ENCODE measurements around the gene EEFSEC.

Gene EEFSEC

DNA sequence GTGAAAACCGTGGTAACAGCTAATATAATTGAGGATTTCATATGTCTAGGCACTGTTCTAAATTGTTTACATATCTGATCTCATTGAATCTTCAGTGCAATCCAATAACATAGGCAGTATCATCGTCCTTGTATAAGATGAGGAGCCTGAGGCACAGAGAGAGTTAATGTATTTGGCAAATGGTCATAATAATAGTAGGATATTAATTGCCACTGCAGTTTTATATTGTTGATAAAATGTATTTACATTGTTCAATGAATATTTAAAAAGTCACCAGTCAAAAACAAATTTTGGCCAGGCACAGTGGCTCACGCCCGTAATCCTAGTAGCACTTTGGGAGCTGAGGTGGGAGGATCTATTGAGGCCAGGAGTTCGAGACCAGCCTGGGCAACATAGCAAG is 88.5 kb downstream of the EEFSEC start:
- Histone ChIP-seq H2AFZ (ENCODE audit: low read depth, low read length) (no peak overlapping the region), H3K4me1 (ENCODE audit: low read length) (no peaks in the 10 kb centered on the region), H4K20me1 (ENCODE audit: insufficient read depth, low read length) (peaks cover 17% of the 10 kb centered on the region), H3K27ac (ENCODE audit: low read length) (no peak overlapping the region), H3K9me3 (ENCODE audit: insufficient read depth, low read length) (no peaks in the 10 kb centered on the region), H3K9ac (ENCODE audit: low read length) (no peak overlapping the region), H3K4me2 (ENCODE audit: low read length) (no peak overlapping the region), H3K36me3 (replicated peaks; ENCODE audit: low read depth, low read length) (no peaks in the 10 kb centered on the region), H3K79me2 (ENCODE audit: low read length) (no peaks in the 10 kb centered on the region), H3K4me3 (ENCODE audit: low read length) (no peak overlapping the region), H3K27me3 (ENCODE audit: low read depth, low read length) (no peaks in the 10 kb centered on the region)
- TF ChIP-seq EZH2phosphoT487 (IDR thresholded peaks at IDR 0.05; ENCODE audit: low read depth) = no peak

DNA sequence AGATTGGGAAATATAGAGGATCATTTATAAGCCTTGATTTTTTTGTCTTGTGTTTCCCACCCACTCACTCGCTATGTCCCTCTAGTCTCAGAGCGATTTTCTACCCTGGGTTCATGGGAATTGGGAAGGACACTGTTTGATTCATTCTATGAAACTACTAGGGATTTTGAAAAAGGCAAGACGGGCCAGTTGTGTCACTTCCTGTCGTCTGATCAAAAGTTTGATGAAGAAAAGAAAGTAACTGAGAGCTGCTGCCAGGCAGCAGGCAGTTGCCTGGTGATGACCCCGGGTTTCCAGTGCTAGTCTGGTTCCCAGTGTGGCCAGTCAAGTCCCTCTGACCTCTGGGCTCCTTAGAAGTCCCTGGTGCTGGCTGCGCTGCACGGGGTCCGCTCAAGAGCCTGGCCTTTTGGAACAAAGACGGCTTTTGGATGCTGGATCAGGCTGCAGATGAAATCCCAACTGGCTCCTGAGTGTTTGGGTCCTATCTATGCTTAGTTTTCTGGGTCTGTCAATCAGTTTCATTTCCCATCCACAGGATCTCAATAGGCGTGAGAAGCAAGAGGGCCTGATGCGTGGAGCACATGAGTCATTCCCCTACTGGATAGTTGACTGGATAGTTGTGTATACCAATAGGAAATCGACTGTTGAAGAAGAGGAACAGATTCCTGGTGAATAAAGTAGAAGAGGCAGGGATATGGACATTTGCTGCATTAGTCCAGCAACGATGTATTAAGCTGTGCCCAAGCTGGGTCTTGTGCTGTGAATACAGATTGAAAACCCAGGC is 89.7 kb downstream of the EEFSEC start:
- Histone ChIP-seq H3K4me3 (ENCODE audit: low read length) (no peak overlapping the region), H3K4me2 (ENCODE audit: low read length) (no peak overlapping the region), H4K20me1 (ENCODE audit: insufficient read depth, low read length) (peaks cover 14% of the 10 kb centered on the region), H3K27me3 (ENCODE audit: low read depth, low read length) (no peaks in the 10 kb centered on the region), H3K79me2 (ENCODE audit: low read length) (no peaks in the 10 kb centered on the region), H3K9ac (ENCODE audit: low read length) (no peak overlapping the region), H3K9me3 (ENCODE audit: insufficient read depth, low read length) (no peaks in the 10 kb centered on the region), H3K27ac (ENCODE audit: low read length) (no peak overlapping the region), H3K36me3 (replicated peaks; ENCODE audit: low read depth, low read length) (peaks cover 4% of the 10 kb centered on the region), H2AFZ (ENCODE audit: low read depth, low read length) (no peak overlapping the region), H3K4me1 (ENCODE audit: low read length) (no peaks in the 10 kb centered on the region)
- TF ChIP-seq, protein P1, sequence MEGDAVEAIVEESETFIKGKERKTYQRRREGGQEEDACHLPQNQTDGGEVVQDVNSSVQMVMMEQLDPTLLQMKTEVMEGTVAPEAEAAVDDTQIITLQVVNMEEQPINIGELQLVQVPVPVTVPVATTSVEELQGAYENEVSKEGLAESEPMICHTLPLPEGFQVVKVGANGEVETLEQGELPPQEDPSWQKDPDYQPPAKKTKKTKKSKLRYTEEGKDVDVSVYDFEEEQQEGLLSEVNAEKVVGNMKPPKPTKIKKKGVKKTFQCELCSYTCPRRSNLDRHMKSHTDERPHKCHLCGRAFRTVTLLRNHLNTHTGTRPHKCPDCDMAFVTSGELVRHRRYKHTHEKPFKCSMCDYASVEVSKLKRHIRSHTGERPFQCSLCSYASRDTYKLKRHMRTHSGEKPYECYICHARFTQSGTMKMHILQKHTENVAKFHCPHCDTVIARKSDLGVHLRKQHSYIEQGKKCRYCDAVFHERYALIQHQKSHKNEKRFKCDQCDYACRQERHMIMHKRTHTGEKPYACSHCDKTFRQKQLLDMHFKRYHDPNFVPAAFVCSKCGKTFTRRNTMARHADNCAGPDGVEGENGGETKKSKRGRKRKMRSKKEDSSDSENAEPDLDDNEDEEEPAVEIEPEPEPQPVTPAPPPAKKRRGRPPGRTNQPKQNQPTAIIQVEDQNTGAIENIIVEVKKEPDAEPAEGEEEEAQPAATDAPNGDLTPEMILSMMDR (IDR thresholded peaks at IDR 0.05; ENCODE audit: low read depth, low read length) = no peak
- TF ChIP-seq EZH2phosphoT487 (IDR thresholded peaks at IDR 0.05; ENCODE audit: low read depth) = no peak

DNA sequence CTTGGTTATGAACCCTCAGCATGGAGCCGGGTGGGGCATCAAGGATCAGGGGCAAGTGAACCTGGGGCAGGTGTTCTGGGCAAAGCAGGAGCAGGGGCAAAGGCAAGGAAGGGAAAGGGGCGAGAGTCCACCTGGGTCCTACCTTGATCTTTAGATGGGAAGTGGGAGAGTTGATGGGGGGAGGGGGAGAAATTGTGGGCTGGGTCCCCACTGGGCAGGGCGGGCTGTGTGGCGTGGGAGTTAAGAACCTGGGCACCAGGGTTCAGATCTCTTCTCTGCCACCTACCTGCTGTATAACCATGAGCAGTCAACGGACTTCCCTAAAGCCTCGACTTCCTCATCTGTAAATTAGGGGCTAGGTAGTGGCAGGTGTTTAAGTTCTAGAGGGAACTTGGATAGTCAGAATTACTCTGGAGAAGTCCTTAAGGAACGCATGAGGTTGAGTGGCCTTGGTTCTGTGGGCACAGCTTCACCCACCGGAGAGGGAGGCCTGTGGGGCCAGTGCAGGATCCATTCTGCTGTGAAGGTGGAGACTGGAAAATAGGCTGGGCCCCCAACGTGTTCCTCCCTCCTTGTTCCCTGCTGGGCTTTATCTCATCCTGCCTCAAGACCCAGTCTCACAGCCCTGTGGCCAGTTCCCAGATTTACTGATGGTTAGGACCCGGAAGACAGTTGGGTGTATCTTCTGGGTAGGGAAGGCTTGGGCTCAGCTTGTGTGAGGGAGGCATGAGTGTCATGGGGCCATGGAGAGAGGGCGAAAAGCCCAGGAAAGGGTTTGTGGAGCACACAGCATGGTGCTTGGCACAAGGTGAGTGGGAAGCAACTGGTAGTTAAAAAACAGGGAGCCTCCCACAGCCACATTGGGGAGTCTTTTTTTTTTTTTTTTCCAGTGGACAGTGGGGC is 90.6 kb downstream of the EEFSEC start:
- H3K36me3 ChIP-seq (replicated peaks; ENCODE audit: low read depth, low read length) = peaks cover 7% of the 10 kb centered on the region
- H4K20me1 ChIP-seq (ENCODE audit: insufficient read depth, low read length) = peaks cover 10% of the 10 kb centered on the region
- no peaks in the 10 kb centered on the region for H3K79me2 ChIP-seq (ENCODE audit: low read length)
- H2AFZ ChIP-seq (ENCODE audit: low read depth, low read length) = no peak overlapping the region
- H3K27ac ChIP-seq (ENCODE audit: low read length) = no peak overlapping the region
- H3K4me3 ChIP-seq (ENCODE audit: low read length) = no peak overlapping the region
- H3K9me3 ChIP-seq (ENCODE audit: insufficient read depth, low read length) = no peaks in the 10 kb centered on the region
- no peak overlapping the region for H3K9ac ChIP-seq (ENCODE audit: low read length)
- no peaks in the 10 kb centered on the region for H3K27me3 ChIP-seq (ENCODE audit: low read depth, low read length)
- TF ChIP-seq, protein P1 (IDR thresholded peaks at IDR 0.05; ENCODE audit: low read depth, low read length) = no peak
- no peak for TF ChIP-seq EZH2phosphoT487 (IDR thresholded peaks at IDR 0.05; ENCODE audit: low read depth)
- no peak overlapping the region for H3K4me2 ChIP-seq (ENCODE audit: low read length)
- H3K4me1 ChIP-seq (ENCODE audit: low read length) = no peaks in the 10 kb centered on the region

DNA sequence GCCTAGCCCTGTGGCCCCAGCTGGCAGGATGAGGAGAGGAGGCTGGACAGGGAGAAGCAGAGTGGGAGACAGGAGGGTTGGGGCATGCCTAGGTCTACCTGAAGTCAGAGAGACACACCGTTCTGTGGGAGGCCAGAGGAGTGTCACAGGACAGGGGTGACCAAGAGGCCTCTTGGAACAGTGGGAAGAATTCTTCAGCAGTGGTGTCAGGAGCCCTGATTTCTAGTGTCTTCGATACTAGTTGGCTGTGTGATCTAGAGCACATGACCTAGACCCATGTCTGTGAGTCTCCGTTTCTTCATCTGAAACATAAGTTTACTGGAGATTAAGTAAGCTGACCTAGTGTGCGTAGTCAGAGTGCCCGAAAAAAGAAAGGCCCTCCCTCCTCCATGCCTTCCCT is 92.2 kb downstream of the EEFSEC start:
- no peak overlapping the region for H3K4me3 ChIP-seq (ENCODE audit: low read length)
- no peaks in the 10 kb centered on the region; the same call in 1 of the 2 replicates for H4K20me1 ChIP-seq (ENCODE audit: insufficient read depth, low read length)
- H3K9me3 ChIP-seq (ENCODE audit: insufficient read depth, low read length) = no peaks in the 10 kb centered on the region
- no peaks in the 10 kb centered on the region for H3K27me3 ChIP-seq (ENCODE audit: low read depth, low read length)
- no peaks in the 10 kb centered on the region for H3K79me2 ChIP-seq (ENCODE audit: low read length)
- no peaks in the 10 kb centered on the region for H3K4me1 ChIP-seq (ENCODE audit: low read length)
- H3K4me2 ChIP-seq (ENCODE audit: low read length) = no peak overlapping the region
- TF ChIP-seq EZH2phosphoT487 (IDR thresholded peaks at IDR 0.05; ENCODE audit: low read depth) = no peak
- TF ChIP-seq, protein P1 (IDR thresholded peaks at IDR 0.05; ENCODE audit: low read depth, low read length) = no peak
- H3K9ac ChIP-seq (ENCODE audit: low read length) = no peak overlapping the region
- H3K36me3 ChIP-seq (replicated peaks; ENCODE audit: low read depth, low read length) = peaks cover 7% of the 10 kb centered on the region
- no peak overlapping the region for H3K27ac ChIP-seq (ENCODE audit: low read length)
- H2AFZ ChIP-seq (ENCODE audit: low read depth, low read length) = no peak overlapping the region

All from OCI-LY3 (cell line).